MM.1S (cell line): ENCODE data around the gene ACKR4.

Experiments
- EZH2 ChIP-seq: fragments of 300-600 bp; sonication (generic); optimal IDR thresholded peaks from 2 replicates; pipeline ENCODE3; 2017; ENCODE audit warnings: low read depth, mild to moderate bottlenecking, antibody characterized with exemption, low read length, mixed read lengths
- TF ChIP-seq, protein P1 (sequence below): fragments of 300-600 bp; sonication (generic); IDR thresholded peaks from 2 replicates; pipeline ENCODE4 v1.5.1; 2016; ENCODE audit warnings: antibody characterized with exemption, low read length, mixed read lengths

GRCh38 chr3:132587401-132587800 lies 9.7 kb upstream of the ACKR4 start:
- TF ChIP-seq, protein P1, sequence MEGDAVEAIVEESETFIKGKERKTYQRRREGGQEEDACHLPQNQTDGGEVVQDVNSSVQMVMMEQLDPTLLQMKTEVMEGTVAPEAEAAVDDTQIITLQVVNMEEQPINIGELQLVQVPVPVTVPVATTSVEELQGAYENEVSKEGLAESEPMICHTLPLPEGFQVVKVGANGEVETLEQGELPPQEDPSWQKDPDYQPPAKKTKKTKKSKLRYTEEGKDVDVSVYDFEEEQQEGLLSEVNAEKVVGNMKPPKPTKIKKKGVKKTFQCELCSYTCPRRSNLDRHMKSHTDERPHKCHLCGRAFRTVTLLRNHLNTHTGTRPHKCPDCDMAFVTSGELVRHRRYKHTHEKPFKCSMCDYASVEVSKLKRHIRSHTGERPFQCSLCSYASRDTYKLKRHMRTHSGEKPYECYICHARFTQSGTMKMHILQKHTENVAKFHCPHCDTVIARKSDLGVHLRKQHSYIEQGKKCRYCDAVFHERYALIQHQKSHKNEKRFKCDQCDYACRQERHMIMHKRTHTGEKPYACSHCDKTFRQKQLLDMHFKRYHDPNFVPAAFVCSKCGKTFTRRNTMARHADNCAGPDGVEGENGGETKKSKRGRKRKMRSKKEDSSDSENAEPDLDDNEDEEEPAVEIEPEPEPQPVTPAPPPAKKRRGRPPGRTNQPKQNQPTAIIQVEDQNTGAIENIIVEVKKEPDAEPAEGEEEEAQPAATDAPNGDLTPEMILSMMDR, result no peak
- TF ChIP-seq EZH2, result no peak
